HCT116 (cell line): ENCODE results near the gene NCOA5. TPM values are rescaled to one million over a fixed set of nuclear protein-coding genes. Genes with fewer than 3 reads are reported as not detected.

ENCODE experiments used
- ATAC-seq: fragments of 200-7000 bp; cut with Tn5 transposase; 2 replicates; pipeline ENCODE4 v1.9.1; 2020; ENCODE audit warnings: mild to moderate bottlenecking, moderate library complexity
- BruUV-seq: library from RNA; stranded (reverse); fragments of 400-500 nt; replicated peaks from 2 replicates; lab custom pipeline; 2021; lab: Mats Ljungman, UMichigan
- CTCF ChIA-PET: fragments of 300-600 bp; sonication (Branson Sonifier 250); formaldehyde crosslinking; loops from one replicate; lab custom pipeline; 2021; ENCODE audit warnings: antibody characterized with exemption; lab: Charles Lee
- POLR2A ChIA-PET: fragments of 300-600, 350-600 bp; sonication (Branson Sonifier 250); formaldehyde crosslinking; loops from one replicate; lab custom pipeline; 2021; ENCODE audit warnings: antibody characterized with exemption; lab: Charles Lee
- RAD21 ChIA-PET, 2 experiments: fragments of 300-600 bp; sonication (Branson Sonifier 250); formaldehyde crosslinking; loops; one replicate each; lab custom pipeline; 2023; ENCODE audit warnings: low total read pairs in 2 of 2; ENCODE audit not compliant: uncharacterized antibody in 2 of 2, unreplicated experiment in 2 of 2, low non-redundant PET in 1 of 2; lab: Charles Lee
- DNase-seq: peaks from one replicate; pipeline ENCODE4 v3.0.0-alpha.2; 2010; ENCODE audit warnings: low read depth, low spot score
- H2AFZ ChIP-seq: fragments of 200-600 bp; shearing (Covaris generic), sonication (generic); 2 replicates; pipeline ENCODE4 v1.6.1; 2017; ENCODE audit warnings: low read depth, mixed run types, mixed read lengths, antibody characterized with exemption, low read length; ENCODE audit not compliant: poor library complexity, severe bottlenecking
- H3K27ac ChIP-seq: 2 replicates; pipeline ENCODE4 v1.5.1; 2012; ENCODE audit warnings: low read depth, low read length
- H3K27me3 ChIP-seq: fragments of 200-600 bp; sonication (generic); 2 replicates; pipeline ENCODE4 v1.6.1; 2016; ENCODE audit warnings: mixed run types, low read length, mixed read lengths; ENCODE audit not compliant: insufficient read depth
- H3K36me3 ChIP-seq, 2 experiments: fragments of 200-500 bp in 1 of 2; fragments of 200-600 bp in 1 of 2; sonication (Bioruptor generic) in 1 of 2; sonication (generic) in 1 of 2; 2 replicates each; pipeline versions ENCODE4 v1.5.1 to v1.6.1; 2014 to 2016; ENCODE audit warnings: low read length in 2 of 2, inconsistent platforms in 1 of 2, mixed read lengths in 1 of 2, mixed run types in 1 of 2; ENCODE audit not compliant: insufficient read depth in 2 of 2, control insufficient read depth in 1 of 2
- H3K4me1 ChIP-seq, 2 experiments: fragments of 200-600 bp in 1 of 2; sonication (generic) in 1 of 2; 2 replicates each; pipeline versions ENCODE4 v1.5.1 to v1.6.1; 2012 to 2017; ENCODE audit warnings: low read length in 2 of 2, inconsistent platforms in 1 of 2, mild to moderate bottlenecking in 1 of 2, mixed read lengths in 1 of 2, mixed run types in 1 of 2, moderate library complexity in 1 of 2; ENCODE audit not compliant: insufficient read depth in 2 of 2, control insufficient read depth in 1 of 2
- H3K4me2 ChIP-seq: fragments of 200-600 bp; sonication (generic); 2 replicates; pipeline ENCODE4 v1.6.1; 2017; ENCODE audit warnings: mixed run types, low read length, mixed read lengths
- H3K4me3 ChIP-seq, 2 experiments: fragments of 200-600 bp in 1 of 2; sonication (generic) in 1 of 2; replicated peaks in 1 of 2; 2 replicates each; pipeline ENCODE4 v1.5.1; 2011 to 2016; ENCODE audit warnings: low read length in 2 of 2, control low read depth in 1 of 2, low read depth in 1 of 2, mild to moderate bottlenecking in 1 of 2, mixed read lengths in 1 of 2, mixed run types in 1 of 2
- H3K79me2 ChIP-seq: fragments of 200-600 bp; sonication (generic); 2 replicates; pipeline ENCODE4 v1.6.1; 2017; ENCODE audit warnings: mild to moderate bottlenecking, mixed run types, low read length, moderate library complexity, mixed read lengths; ENCODE audit not compliant: insufficient read depth
- H3K9ac ChIP-seq: fragments of 200-600 bp; sonication (generic); 2 replicates; pipeline ENCODE4 v1.6.1; 2016; ENCODE audit warnings: low read length, mixed read lengths
- H3K9me2 ChIP-seq: fragments of 200-600 bp; sonication (generic), shearing (Covaris generic); 2 replicates; pipeline ENCODE4 v1.6.1; 2017; ENCODE audit warnings: mixed run types, mild to moderate bottlenecking, moderate library complexity; ENCODE audit not compliant: insufficient read depth
- H3K9me3 ChIP-seq, 2 experiments: fragments of 200-500 bp in 1 of 2; fragments of 200-600 bp in 1 of 2; sonication (Bioruptor generic) in 1 of 2; sonication (generic) in 1 of 2; 2 replicates each; pipeline ENCODE4 v1.6.1; 2014 to 2017; ENCODE audit warnings: low read length in 2 of 2, mixed read lengths in 2 of 2, inconsistent platforms in 1 of 2, low read depth in 1 of 2, mild to moderate bottlenecking in 1 of 2, mixed run types in 1 of 2, moderate library complexity in 1 of 2; ENCODE audit not compliant: control insufficient read depth in 1 of 2, insufficient read depth in 1 of 2
- H4K20me1 ChIP-seq: fragments of 200-600 bp; sonication (generic), shearing (Covaris generic); 2 replicates; pipeline ENCODE4 v1.6.1; 2017; ENCODE audit warnings: mixed run types, mild to moderate bottlenecking, moderate library complexity; ENCODE audit not compliant: insufficient read depth
- ATF3 ChIP-seq: IDR thresholded peaks from 2 replicates; pipeline ENCODE4 v1.6.1; 2012
- CBX3 ChIP-seq: IDR thresholded peaks from 2 replicates; pipeline ENCODE4 v1.6.1; 2012; ENCODE audit warnings: low read depth
- CEBPB ChIP-seq: IDR thresholded peaks from 2 replicates; pipeline ENCODE4 v1.6.1; 2012; ENCODE audit warnings: low read depth
- CTCF ChIP-seq, 3 experiments: fragments of 200-600 bp in 1 of 3; sonication (generic) in 1 of 3; IDR thresholded peaks in 2 of 3; conservative IDR thresholded peaks in 1 of 3; 2 replicates each; pipeline ENCODE4 v1.5.1; 2012 to 2017; ENCODE audit warnings: low read depth in 2 of 3, low read length in 2 of 3, antibody characterized with exemption in 1 of 3, borderline replicate concordance in 1 of 3, control low read depth in 1 of 3, mild to moderate bottlenecking in 1 of 3, mixed read lengths in 1 of 3, mixed run types in 1 of 3, moderate library complexity in 1 of 3; ENCODE audit not compliant: insufficient read depth in 1 of 3
- EGR1 ChIP-seq: IDR thresholded peaks from 2 replicates; pipeline ENCODE4 v1.6.1; 2012; ENCODE audit warnings: low read depth
- EZH2 ChIP-seq: fragments of 200-600 bp; sonication (generic); IDR thresholded peaks from 2 replicates; pipeline ENCODE4 v1.6.1; 2017; ENCODE audit warnings: antibody characterized with exemption, mixed run types
- EZH2phosphoT487 ChIP-seq: fragments of 200-600 bp; IDR thresholded peaks from 2 replicates; pipeline ENCODE4 v1.6.1; 2018; ENCODE audit warnings: antibody characterized with exemption, borderline replicate concordance
- FOSL1 ChIP-seq: IDR thresholded peaks from 2 replicates; pipeline ENCODE4 v1.6.1; 2012; ENCODE audit warnings: low read depth
- JUND ChIP-seq: IDR thresholded peaks from 2 replicates; pipeline ENCODE4 v1.6.1; 2012
- MAX ChIP-seq: IDR thresholded peaks from 2 replicates; pipeline ENCODE4 v1.6.1; 2012
- RAD21 ChIP-seq: IDR thresholded peaks from 2 replicates; pipeline ENCODE4 v1.6.1; 2012; ENCODE audit warnings: low read depth, mild to moderate bottlenecking
- REST ChIP-seq: IDR thresholded peaks from 2 replicates; pipeline ENCODE4 v1.6.1; 2012; ENCODE audit warnings: low read depth
- SP1 ChIP-seq: IDR thresholded peaks from 2 replicates; pipeline ENCODE4 v1.6.1; 2012; ENCODE audit warnings: low read depth
- SRF ChIP-seq: IDR thresholded peaks from 2 replicates; pipeline ENCODE4 v1.6.1; 2012; ENCODE audit warnings: low read depth
- TCF7L2 ChIP-seq: IDR thresholded peaks from 2 replicates; pipeline ENCODE4 v1.7.0; 2011; ENCODE audit warnings: borderline replicate concordance, inconsistent platforms; ENCODE audit not compliant: insufficient read depth, insufficient read length; ENCODE audit errors: extremely low read depth
- YY1 ChIP-seq: IDR thresholded peaks from 2 replicates; pipeline ENCODE4 v1.6.1; 2011; ENCODE audit warnings: low read length, low read depth, moderate library complexity, mild to moderate bottlenecking; ENCODE audit not compliant: insufficient replicate concordance; ENCODE audit errors: extremely low read depth
- ZBTB33 ChIP-seq: IDR thresholded peaks from 2 replicates; pipeline ENCODE4 v1.6.1; 2011; ENCODE audit warnings: mild to moderate bottlenecking, low read length, moderate library complexity; ENCODE audit not compliant: insufficient replicate concordance; ENCODE audit errors: extremely low read depth
- ZFX ChIP-seq: fragments of 450-650 bp; IDR thresholded peaks from 2 replicates; pipeline ENCODE4 v1.6.1; 2017
- ZNF274 ChIP-seq: fragments of 200-500 bp; sonication (Bioruptor generic); IDR thresholded peaks from 2 replicates; pipeline ENCODE4 v1.6.1; 2014; ENCODE audit warnings: mild to moderate bottlenecking, low read depth, low read length, inconsistent platforms
- intact Hi-C: fragments of 100-400 bp; cut with micrococcal nuclease; formaldehyde crosslinking; loops from 2 replicates; pipeline ENCODE4 v1.10.0; 2022
- total RNA-seq: library from RNA; stranded (reverse); gene quantifications from one replicate; pipeline ENCODE4 v1.2.1, GENCODE V29; 2021; ENCODE audit not compliant: unreplicated experiment

NCOA5 gene
- total RNA-seq, 1 experiment from 2014 or later: 31.6 TPM

GRCh38 chr20:46028772-46029371 lies 60.9 kb downstream of the NCOA5 start, which contains the start of gene SLC12A5:
TSS of gene SLC12A5 (plus strand) at chr20:46029215. CDS start at chr20:46029345, 130 bp downstream.
- no peak for ATAC-seq
- Histone ChIP-seq H3K9ac (no peak within 1 kb of the TSS), H3K4me1 (no peaks in the 10 kb centered on the region; a peak in 1 of 4 replicates), H3K79me2 (no peaks in the 10 kb centered on the region), H3K4me2 (no peak within 1 kb of the TSS), H3K36me3 (no peaks in the 10 kb centered on the region), H3K9me2 (no peaks in the 10 kb centered on the region), H2AFZ (no peak within 1 kb of the TSS), H3K4me3 (no peak within 1 kb of the TSS), H4K20me1 (no peaks in the 10 kb centered on the region), H3K27me3 (peaks cover 47% of the 10 kb centered on the region), H3K27ac (no peak within 1 kb of the TSS), H3K9me3 (no peaks in the 10 kb centered on the region)
- CTCF ChIA-PET: no interaction called here
- intact Hi-C loops: loop anchor here (10.0 kb wide), 1 partner anchor 296 kb away; no protein-coding TSS in a partner anchor
- BruUV-seq: no TSS peak
- DNase-seq: no peak
- POLR2A ChIA-PET: no interaction called here
- RAD21 ChIA-PET: no interaction called here
- TF ChIP-seq EZH2 (no peak), CTCF (IDR thresholded peaks at IDR 0.05 in 2 of 3, conservative IDR thresholded peaks at IDR 0.05 in 1 of 3; ENCODE audit: borderline replicate concordance in 1 of 3, insufficient read depth in 1 of 3, low read depth in 2 of 3, low read length in 2 of 3) (no peak), YY1 (no peak), SRF (no peak), ZNF274 (no peak), EGR1 (no peak), REST (no peak), SP1 (no peak), RAD21 (no peak), FOSL1 (no peak), EZH2phosphoT487 (no peak), ZFX (no peak), CEBPB (no peak), ZBTB33 (no peak), ATF3 (no peak), TCF7L2 (no peak), JUND (no peak), CBX3 (no peak), MAX (no peak)
